Glomerular visceral epithelial cell (primary cell): Measurements from ENCODE around the gene MCCC2.
"Not testable (repeated sequence)": the region's sequence is repeated elsewhere in the genome, so short reads cannot be mapped to it uniquely, and the experiment has no call there.

Experiments
- DNase-seq: peaks from one replicate; pipeline ENCODE4 v3.0.0-alpha.2; 2016; ENCODE audit errors: extremely low spot score

Gene MCCC2

GRCh38 chr5:71586941-71587765, at the start of gene MCCC2:
TSS of gene MCCC2 (plus strand) at chr5:71587340. CDS start at chr5:71587426, 86 bp downstream.
- DNase-seq, result peak; percentile 98

- DNase-seq, result peak; percentile 3
Observed at GRCh38 chr5:71537687-71538086, 49.5 kb upstream of the MCCC2 start.

GRCh38 chr5:71550885-71551284, 36.3 kb upstream of the MCCC2 start:
- DNase-seq, result not testable (repeated sequence)

- DNase-seq, result not testable (repeated sequence)
Observed at GRCh38 chr5:71551582-71551981, 35.6 kb upstream of the MCCC2 start.

GRCh38 chr5:71552026-71552749, 35.0 kb upstream of the MCCC2 start:
- not testable (repeated sequence) for DNase-seq

GRCh38 chr5:71563161-71563560, 24.0 kb upstream of the MCCC2 start:
- DNase-seq, result no peak

GRCh38 chr5:71564895-71565294, 22.2 kb upstream of the MCCC2 start:
- no peak for DNase-seq

- no peak for DNase-seq
Observed at GRCh38 chr5:71569748-71570509, 17.2 kb upstream of the MCCC2 start.

- DNase-seq, result not testable (repeated sequence)
Observed at GRCh38 chr5:71571811-71572210, 15.3 kb upstream of the MCCC2 start.

- peak; percentile 12 for DNase-seq
Observed at GRCh38 chr5:71573591-71573990, 13.5 kb upstream of the MCCC2 start.

GRCh38 chr5:71575588-71575987, 11.6 kb upstream of the MCCC2 start:
- DNase-seq, result not testable (repeated sequence)

GRCh38 chr5:71576241-71576640, 10.9 kb upstream of the MCCC2 start:
- DNase-seq, result peak; percentile 60

GRCh38 chr5:71577839-71578238, 9.3 kb upstream of the MCCC2 start:
- not testable (repeated sequence) for DNase-seq

GRCh38 chr5:71582945-71583584, 4.1 kb upstream of the MCCC2 start:
- DNase-seq, result no peak

GRCh38 chr5:71586052-71586940, 844 bp upstream of the MCCC2 start:
- DNase-seq, result no peak

- DNase-seq, result no peak
Observed at GRCh38 chr5:71587766-71588532, 809 bp downstream of the MCCC2 start.

GRCh38 chr5:71588533-71588885, 1.4 kb downstream of the MCCC2 start:
- DNase-seq, result no peak

- DNase-seq, result no peak
Observed at GRCh38 chr5:71589903-71590302, 2.8 kb downstream of the MCCC2 start.

GRCh38 chr5:71591100-71591499, 4.0 kb downstream of the MCCC2 start:
- no peak for DNase-seq

GRCh38 chr5:71596169-71596568, 9.0 kb downstream of the MCCC2 start:
- DNase-seq, result no peak
